GM21786 (cell line): Measurements from ENCODE around the gene SOX5.
"Not testable (repeated sequence)": the region's sequence is repeated elsewhere in the genome, so short reads cannot be mapped to it uniquely, and the experiment has no call there.

Experiments
- ATAC-seq: cut with Tn5 transposase; IDR thresholded peaks from one replicate; pipeline ENCODE4 v1.9.1; 2021; ENCODE audit not compliant: unreplicated experiment

SOX5 gene

DNA sequence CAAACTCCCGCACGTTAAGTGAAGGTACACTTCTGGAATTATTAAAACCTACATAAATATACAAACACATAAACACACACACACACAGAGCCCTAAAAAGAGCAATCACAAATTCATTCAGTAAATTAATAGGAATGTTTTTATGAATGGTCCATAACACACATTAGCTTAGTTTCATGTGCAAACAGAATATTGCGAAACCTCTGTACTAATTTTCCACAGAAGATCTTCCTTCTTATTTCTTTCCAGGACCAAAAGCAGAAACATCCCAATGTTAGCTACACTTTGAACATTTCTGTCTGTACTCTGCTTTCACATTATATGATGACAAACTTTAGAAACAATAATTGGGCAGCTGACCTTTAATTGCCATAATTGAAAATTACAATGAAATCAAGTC is 101.6 kb downstream of the SOX5 start:
- ATAC-seq = no peak

DNA sequence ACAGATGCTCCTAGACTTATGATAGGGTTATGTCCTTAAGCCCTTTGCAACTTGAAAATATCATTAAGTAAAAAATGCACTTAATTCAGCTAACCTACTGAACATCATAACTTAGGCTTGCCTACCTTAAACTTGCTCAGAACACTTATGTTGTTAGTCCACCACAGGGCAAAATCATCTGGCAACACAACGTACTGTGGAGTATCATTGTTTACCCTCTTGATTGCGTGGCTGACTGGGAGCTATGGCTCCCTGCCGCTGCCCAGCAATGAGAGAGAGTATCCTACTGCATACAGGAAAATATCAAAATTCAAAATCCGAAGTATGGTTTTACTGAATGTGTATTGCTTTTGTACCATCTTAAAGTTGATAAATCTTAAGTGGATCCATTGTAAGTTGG is 105.5 kb downstream of the SOX5 start:
- no peak for ATAC-seq

DNA sequence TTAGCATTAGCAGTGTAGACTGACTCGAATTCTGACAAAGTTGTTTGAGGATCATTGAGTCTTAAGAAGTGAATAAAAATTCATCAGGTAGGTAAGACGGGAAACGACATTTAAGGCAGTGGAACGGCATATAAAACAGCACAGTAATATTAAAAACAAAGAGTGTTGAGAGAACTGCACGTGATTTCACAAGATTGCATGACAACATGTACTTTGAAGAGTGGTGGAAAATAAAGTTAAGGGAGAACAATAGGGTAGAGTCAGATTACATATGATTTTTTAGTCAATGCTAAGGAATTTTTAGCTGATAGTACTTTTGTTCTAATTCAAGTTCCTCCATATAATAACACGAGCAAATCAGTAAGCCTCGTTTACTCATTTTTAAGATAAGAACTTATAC is 115.4 kb downstream of the SOX5 start:
- ATAC-seq = no peak

DNA sequence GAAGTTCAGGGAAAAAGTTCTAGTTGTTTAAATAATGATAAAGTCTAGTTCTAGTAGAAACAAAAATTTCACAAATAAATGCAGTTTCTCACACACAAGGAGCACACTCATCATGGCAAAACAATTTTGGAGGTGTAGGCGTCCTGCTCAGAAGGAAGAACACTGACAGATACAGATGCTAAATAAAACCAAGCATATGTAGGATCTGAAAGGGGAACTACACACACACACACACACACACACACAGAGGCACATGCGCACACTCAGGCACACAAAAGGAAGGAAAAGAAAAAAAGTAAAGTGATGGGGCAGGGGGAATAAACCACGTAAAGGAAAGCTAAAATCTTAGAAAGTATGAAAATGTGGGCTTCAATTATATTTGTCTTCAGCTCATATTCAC is 117.7 kb downstream of the SOX5 start:
- ATAC-seq = no peak

DNA sequence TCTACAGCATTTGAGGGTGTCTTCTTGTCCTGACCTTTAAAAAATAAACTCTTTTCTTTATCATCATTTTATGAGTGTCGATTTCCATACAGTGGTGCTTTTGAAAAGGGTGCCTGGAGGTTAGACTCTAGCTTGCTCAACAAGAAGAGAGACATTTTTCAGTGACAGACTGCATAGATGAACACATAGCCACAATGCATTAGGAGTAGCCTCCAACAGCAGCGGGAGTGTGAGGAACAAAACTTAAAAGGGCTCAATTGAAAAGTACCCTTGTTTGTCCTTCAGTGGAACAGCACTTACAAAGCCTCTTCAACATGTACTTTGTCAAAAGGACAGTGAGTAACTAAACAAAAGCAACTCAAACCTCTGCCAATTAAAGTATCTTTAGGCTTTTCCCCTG is 119.3 kb downstream of the SOX5 start:
- ATAC-seq = no peak

DNA sequence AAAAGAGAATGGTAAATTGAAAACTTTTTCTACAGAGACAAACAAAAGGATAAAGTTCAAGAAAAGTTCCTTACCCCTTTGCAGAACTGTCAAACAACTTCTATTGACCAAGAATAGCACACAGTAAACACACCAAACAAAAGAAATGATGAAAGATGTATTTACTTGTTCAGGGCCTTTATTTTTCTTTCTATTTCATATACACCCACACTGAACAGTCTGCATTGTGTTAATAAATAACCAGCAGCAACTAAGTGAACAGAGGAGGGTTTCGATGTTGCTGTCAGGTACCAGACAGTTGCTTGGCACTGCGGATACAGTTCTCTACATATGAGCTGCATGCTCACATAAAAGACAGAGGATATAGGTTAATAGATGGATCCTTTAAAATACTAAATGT is 122.1 kb downstream of the SOX5 start:
- ATAC-seq = no peak

DNA sequence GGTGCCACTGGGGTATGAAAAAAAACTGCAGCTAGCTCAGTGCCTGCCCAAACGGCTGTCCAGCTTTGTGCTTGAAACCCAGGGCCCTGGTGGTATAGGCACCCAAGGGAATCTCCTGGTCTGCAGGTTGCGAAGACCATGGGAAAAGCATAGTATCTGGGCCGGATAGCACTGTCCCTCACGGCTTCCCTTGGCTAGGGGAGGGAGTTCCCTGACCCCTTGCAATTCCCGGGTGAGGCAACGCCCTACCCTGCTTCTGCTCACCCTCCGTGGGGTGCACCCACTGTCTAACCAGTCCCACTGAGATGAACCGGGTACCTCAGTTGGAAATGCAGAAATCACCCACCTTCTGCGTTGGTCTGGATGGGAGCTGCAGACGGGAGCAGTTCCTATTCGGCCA is 124.3 kb downstream of the SOX5 start:
- not testable (repeated sequence) for ATAC-seq

DNA sequence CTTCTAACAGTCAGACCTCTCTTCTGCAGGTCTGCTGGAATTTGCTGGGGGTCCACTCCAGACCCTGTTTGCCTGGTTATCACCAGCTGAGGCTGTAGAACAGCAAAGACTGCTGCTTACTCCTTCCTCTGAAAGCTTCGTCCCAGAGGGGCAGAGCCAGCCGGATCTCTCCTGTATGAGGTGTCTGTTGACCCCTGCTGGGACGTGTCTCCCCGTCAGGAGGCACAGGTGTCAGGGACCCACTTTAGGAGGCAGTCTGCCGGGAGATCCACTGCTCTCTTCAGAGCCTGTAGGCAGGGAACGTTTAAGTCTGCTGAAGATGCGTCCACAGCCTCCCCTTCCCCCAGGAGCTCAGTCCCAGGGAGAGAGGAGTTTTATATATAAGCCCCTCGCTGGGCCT is 125.1 kb downstream of the SOX5 start:
- no peak for ATAC-seq

DNA sequence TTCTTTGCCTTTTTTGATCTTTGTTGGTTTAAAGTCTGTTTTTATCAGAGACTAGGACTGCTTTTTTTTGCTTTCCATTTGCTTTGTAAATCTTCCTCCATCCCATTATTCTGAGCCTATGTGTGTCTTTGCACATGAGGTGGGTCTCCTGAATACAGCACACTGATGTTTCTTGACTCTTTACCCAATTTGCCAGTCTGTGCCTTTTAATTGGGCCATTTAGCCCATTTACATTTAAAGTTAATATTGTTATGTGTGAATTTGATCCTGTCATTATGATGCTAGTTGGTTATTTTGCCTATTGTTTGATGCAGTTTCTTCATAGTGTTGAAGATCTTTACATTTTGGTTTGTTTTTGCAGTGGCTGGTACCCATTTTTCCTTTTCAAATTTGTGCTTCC is 126.6 kb downstream of the SOX5 start:
- not testable (repeated sequence) for ATAC-seq

DNA sequence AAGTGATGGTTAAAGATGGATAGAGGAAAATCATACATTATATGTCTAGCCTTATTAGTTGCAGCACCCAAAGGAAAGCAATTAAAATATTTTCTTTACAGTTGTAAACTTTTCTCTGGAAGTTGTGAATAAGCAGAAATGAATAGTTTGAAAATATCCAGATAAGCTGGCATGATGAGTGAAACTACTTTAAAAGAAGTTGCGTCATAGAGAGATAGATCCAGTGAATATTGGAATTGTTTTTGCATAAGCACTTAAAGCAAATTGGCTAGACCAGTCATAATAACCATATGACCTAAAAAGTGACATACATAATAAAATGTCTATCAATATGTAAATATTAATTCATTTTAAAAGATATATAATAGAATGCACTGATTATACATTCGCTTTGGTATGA is 132.1 kb downstream of the SOX5 start:
- ATAC-seq = no peak

DNA sequence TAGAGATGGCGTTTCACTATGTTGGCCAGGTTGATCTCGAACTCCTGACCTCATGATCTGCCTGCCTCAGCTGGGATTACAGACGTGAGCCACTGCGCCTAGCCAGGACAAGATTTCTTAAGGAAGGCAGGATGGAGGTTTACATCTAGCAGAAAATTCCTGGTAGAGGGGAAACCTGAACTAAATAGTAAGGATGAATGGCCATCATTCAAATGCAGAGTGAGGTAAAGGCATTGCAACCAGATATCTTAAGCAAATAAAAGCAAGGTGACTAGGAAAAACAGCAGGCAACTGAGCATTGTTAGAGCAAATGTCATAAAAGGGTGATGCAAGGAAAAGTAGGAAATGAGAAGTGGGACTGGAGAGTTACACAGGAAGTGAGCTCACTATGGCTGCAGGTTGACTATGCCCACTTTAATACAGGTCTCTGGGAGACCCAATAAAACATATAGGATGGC is 133.0 kb downstream of the SOX5 start:
- no peak for ATAC-seq

DNA sequence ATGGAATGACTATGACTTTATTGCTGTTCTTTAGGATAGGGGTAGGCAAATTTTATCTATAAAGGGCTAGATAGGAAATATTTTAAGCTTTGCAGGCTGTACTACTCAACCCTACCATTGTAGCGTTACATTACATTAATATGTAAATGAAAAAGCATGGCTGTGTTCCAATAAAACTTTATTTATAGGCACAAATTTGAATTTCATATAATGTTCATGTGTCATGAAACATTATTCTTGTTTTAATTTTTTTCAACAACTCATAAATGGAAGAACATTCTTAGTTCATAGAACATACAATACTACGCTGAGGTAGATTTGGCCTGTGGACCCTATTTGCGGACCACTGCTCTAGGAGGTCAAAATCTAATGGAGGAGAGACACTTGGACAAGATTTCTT is 133.7 kb downstream of the SOX5 start:
- no peak for ATAC-seq

DNA sequence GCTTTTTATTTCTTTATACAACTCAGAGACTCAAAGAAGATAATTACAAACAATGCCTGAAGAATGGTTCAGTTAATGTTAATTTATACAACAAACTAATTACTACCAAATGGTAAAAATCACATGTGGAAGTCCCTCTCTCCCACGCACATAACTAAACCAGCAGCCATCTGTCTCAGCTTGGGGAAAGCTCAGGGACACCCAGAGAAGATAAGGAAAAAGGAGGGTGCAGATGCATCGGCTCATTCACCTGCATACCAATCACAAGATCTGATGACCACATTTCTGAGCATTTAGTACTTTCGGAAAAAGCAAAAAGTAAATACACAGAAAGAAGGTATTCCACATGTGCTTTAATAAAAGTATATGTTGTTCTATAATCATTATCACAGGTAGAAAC is 136.3 kb downstream of the SOX5 start:
- ATAC-seq = no peak

DNA sequence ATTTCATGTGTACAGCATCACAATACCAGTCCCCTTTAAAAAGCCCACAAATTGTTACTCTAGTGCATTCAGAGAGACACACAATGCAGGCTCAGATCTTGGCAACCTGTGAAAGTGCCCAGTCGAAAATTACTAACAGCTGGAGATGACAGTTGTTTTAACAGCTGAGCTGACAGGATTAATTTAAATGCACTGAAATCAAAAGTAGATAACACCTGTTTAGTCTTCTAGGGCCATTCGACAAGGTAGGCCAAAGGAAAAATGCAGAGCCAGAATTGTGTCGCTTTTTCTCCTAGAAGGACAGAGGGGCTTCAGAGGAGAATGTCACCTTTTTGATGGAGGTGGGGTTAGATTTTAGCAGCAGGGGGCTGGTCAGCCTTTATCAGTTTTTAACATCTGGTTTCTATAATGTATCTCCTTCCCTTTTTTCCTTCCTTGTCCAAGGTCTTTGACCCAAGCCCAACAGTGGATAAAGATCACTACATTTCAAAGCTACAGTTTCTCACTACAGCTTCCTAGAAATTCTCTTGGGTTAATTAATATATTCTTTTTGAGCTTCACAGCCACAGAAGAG is 139.1 kb downstream of the SOX5 start:
- ATAC-seq = no peak

DNA sequence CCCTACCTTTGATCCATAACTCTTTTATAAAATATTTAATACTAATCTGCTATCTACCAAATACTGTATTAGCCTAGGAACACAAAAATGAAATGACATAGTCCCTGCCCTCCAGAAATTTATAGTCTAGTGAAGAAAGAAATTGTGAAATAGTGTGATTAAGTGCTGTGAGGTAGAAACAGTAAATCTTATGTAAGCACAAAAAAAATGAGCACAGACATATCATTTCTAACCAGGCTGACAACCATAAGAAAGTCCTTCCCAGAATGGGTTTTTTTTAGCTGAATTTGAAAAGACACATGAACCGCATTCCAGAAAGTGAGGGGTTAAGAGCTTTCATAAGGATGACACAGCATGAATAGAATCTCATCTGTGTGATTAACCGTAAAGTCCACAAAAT is 145.9 kb downstream of the SOX5 start:
- ATAC-seq = no peak

DNA sequence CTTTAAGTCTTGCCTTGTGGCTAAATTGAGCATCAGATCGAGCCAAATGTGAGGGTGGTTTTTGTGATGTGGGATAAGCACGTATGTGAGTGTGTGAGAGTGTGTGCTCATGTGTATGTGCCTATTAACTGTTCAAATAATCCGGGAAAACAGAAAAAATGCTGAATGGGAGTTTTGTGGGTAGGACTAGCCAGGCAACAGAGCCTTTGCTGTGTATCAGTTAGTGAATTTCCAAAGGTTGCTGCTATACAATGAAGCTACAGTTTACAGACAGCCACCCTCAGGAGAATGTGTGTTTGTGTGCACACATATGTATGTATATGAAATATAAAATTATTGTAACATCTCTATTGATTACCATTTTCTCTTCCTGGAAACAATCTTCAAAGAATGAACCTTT is 154.0 kb downstream of the SOX5 start:
- ATAC-seq = no peak

DNA sequence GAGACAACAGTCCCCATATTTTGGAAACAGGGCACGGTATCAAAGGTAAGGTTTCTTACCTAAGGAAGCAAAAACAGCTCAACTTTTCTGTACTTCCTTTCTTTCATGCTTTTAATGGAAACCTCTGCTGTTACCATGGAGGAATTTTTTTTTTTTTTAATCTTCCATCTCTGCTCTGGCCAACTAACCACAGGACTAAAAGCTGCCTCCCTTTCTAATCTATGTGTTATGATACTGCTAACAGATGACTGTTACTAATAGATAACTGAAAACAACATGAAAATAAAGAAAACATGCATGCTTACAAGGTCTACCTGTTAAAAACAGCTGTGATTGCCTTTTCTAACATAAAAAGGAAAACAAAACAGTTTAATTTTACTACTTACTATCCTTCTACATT is 168.4 kb downstream of the SOX5 start:
- no peak for ATAC-seq

DNA sequence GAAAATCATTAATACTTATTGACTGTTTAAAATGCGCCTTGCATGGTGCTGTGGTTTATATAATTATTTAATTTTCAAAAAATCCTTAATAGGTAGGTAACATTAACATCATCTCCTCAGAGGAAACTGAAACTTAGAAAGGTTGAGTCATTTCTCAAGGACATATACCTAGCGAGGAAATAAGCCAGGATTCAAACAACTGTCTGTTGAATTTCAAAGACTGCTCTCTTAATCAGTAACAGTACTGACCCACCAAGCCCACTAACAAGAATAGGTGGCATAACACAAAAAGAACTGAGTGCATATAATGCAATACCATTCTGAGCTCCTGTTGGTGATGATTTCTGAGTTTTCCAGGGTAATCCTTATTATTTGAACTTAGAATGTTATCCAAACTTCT is 174.3 kb downstream of the SOX5 start:
- ATAC-seq = no peak

DNA sequence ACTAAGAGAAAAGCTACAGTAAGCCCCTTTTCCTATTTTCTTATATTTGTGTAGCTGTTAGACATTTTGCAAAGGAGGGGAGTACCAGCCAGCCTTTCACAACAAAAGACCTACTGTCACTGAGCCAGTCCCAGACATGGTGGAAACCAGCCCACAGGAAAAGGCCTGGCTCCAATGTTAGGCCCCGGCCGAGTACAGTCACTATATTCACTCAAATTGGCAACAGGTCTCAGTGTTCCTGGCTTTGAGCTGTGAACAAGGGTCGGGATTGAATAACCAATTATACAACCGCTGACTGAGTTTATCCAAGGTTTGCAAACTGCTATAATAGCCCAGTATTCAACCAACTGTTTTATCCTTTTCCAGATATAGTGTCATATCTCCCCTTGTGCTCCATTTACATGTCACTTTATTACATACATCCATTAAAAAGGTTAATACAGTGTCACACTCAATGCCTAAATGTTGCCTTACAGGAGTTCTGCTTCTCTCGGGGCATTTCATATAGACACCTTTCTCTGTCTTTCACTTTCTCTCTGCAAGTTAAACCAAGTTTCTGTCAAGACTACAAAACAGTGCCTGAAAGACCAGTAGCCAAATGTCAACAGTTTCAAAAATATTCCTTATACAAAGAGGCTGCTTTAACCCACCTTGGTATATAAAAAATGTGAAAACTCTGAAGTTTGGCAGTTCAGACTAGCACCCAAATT is 178.1 kb downstream of the SOX5 start:
- ATAC-seq = no peak

DNA sequence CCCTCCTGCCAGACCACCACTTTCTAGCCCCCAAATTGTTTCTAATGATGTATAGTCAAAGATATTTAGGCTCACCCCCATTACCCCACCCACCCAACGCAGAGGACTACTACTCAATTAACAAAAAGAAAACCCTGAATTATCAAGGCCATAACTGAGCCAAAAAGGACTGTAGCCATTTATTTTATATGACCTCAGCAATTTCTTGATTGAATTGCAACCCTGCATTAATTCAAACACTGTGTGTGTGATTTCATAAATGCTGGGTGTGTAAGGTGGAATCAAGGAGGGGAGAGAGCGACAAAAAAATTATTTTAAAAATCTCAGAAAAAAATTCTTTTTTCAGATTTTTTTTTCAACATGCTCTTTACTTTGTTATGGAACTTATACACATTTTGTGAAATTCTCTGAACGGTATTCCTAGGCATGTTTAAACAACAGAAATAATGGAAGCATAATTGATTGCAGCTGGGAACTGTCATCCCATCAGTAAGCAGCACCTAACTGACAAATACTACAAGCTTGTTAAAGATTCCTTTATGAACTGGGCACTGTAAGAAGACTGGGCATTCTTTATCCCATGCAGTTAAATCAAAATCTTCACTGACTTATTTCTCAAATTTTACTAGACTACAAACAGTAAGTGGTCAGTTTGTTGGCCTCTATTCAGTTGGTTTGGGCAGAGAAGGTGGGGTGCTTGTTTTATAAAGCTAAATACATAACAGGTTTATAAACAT is 179.1 kb downstream of the SOX5 start:
- ATAC-seq = no peak

DNA sequence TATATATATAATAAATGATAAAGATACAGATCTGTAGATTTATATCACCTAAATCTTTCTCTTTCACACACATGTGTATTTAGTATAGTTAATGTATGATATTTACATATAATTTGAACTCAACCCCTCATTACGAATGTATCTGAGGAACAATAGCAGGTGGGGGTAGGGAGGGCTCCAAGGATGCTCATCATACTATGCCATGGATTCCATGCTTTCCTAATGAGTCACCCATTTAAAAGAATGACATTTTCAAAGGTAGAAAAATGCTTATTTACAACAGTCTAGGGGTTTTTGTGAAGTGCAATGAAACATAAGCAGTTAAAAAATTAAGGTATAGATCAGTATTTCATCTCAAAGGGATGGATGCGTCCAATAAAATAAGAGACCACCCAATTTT is 181.6 kb downstream of the SOX5 start:
- ATAC-seq = no peak

DNA sequence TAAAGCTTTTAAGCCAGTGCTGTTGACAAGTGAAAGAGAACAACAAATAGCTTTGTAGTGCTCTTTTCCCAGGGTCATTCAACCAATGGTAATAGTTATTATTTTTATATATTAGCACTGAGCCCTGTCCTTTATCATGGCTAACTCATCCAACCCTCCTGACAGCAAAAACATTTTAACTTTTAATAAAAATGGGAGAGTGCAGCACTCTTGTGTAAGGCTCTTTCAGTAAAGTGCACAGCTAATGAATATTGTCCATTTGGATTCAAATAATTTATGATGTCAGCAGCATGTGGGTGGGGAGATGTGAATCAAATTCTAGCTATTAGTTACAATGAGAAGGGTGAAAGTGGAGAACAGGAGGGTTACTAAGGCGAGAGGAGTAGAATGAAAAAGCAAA is 185.7 kb downstream of the SOX5 start:
- no peak for ATAC-seq
